SK-N-SH (cell line): ENCODE measurements around the gene BMI1. TPM values are rescaled to one million over a fixed set of nuclear protein-coding genes. Genes with fewer than 3 reads are reported as not detected.

ENCODE experiments used
- CTCF ChIA-PET: fragments of 300-600, 350-600 bp; formaldehyde crosslinking; extraction: SDS; loops from one replicate; lab custom pipeline; 2021; lab: Yijun Ruan, JAX
- POLR2A ChIA-PET: fragments of 350-600 bp; sonication (Branson Sonifier 250); formaldehyde crosslinking; extraction: SDS; loops from one replicate; lab custom pipeline; 2020; ENCODE audit warnings: antibody characterized with exemption, inconsistent platforms; lab: Yijun Ruan, JAX
- DNase-seq: peaks from one replicate; pipeline ENCODE4 v3.0.0; 2012
- H2AFZ ChIP-seq: fragments of 200-600 bp; sonication (generic); 2 replicates; pipeline ENCODE4 v1.8.1; 2016; ENCODE audit warnings: antibody characterized with exemption, mild to moderate bottlenecking, low read depth
- H3F3A ChIP-seq: fragments of 200-600 bp; sonication (generic); replicated peaks from 2 replicates; pipeline ENCODE3; 2016; ENCODE audit warnings: antibody characterized with exemption, mild to moderate bottlenecking; ENCODE audit not compliant: insufficient read depth
- H3K27ac ChIP-seq, 2 experiments: fragments of 200-500 bp in 1 of 2; fragments of 200-600 bp in 1 of 2; sonication (Bioruptor generic) in 1 of 2; sonication (generic), shearing (Covaris generic) in 1 of 2; 2 replicates each; pipeline versions ENCODE4 v1.5.1 to v1.6.1; 2014 to 2016; ENCODE audit warnings: low read depth in 2 of 2, inconsistent platforms in 1 of 2, low read length in 1 of 2, mild to moderate bottlenecking in 1 of 2, mixed read lengths in 1 of 2
- H3K27me3 ChIP-seq: fragments of 200-600 bp; sonication (generic), shearing (Covaris generic); 2 replicates; pipeline ENCODE4 v1.6.1; 2016; ENCODE audit warnings: mixed run types; ENCODE audit not compliant: insufficient read depth
- H3K36me3 ChIP-seq, 2 experiments: fragments of 200-500 bp in 1 of 2; fragments of 200-600 bp in 1 of 2; sonication (Bioruptor generic) in 1 of 2; sonication (generic) in 1 of 2; replicated peaks in 1 of 2; 2 replicates each; pipeline versions ENCODE3 to v1.5.1; 2014 to 2016; ENCODE audit warnings: low read length in 1 of 2, mild to moderate bottlenecking in 1 of 2; ENCODE audit not compliant: insufficient read depth in 2 of 2, control insufficient read depth in 1 of 2
- H3K4me1 ChIP-seq, 2 experiments: fragments of 200-500 bp in 1 of 2; fragments of 200-600 bp in 1 of 2; sonication (Bioruptor generic) in 1 of 2; sonication (generic), shearing (Covaris generic) in 1 of 2; 2 replicates each; pipeline versions ENCODE4 v1.5.1 to v1.6.1; 2014 to 2016; ENCODE audit warnings: low read depth in 1 of 2, low read length in 1 of 2, mixed run types in 1 of 2; ENCODE audit not compliant: insufficient read depth in 2 of 2, control insufficient read depth in 1 of 2
- H3K4me2 ChIP-seq: fragments of 200-600 bp; sonication (generic), shearing (Covaris generic); 2 replicates; pipeline ENCODE4 v1.6.1; 2017; ENCODE audit warnings: mixed run types
- H3K4me3 ChIP-seq, 2 experiments: fragments of 200-500 bp in 1 of 2; fragments of 200-600 bp in 1 of 2; sonication (Bioruptor generic) in 1 of 2; sonication (generic), shearing (Covaris generic) in 1 of 2; 2 replicates each; pipeline versions ENCODE4 v1.5.1 to v1.8.1; 2014 to 2016; ENCODE audit warnings: low read depth in 2 of 2, inconsistent platforms in 1 of 2, low read length in 1 of 2, mild to moderate bottlenecking in 1 of 2, mixed read lengths in 1 of 2, moderate library complexity in 1 of 2
- H3K79me2 ChIP-seq: fragments of 200-600 bp; sonication (generic); 2 replicates; pipeline ENCODE4 v1.8.1; 2017; ENCODE audit warnings: mild to moderate bottlenecking; ENCODE audit not compliant: insufficient read depth
- H3K9ac ChIP-seq: fragments of 200-600 bp; sonication (generic); 2 replicates; pipeline ENCODE4 v1.6.1; 2017; ENCODE audit warnings: mixed run types
- H3K9me2 ChIP-seq: fragments of 200-600 bp; sonication (generic); 2 replicates; pipeline ENCODE4 v1.6.1; 2017; ENCODE audit warnings: mixed run types
- H3K9me3 ChIP-seq: fragments of 200-600 bp; sonication (generic); 2 replicates; pipeline ENCODE4 v1.6.1; 2017; ENCODE audit warnings: mixed run types, mild to moderate bottlenecking, moderate library complexity
- H4K20me1 ChIP-seq: fragments of 200-600 bp; sonication (generic); 2 replicates; pipeline ENCODE4 v1.6.1; 2017; ENCODE audit warnings: mild to moderate bottlenecking, mixed run types; ENCODE audit not compliant: insufficient read depth
- ELF1 ChIP-seq: IDR thresholded peaks from 2 replicates; pipeline ENCODE4 v1.4.0; 2012
- FOSL2 ChIP-seq: IDR thresholded peaks from 2 replicates; pipeline ENCODE4 v1.4.0; 2012; ENCODE audit warnings: low read depth, mild to moderate bottlenecking, moderate library complexity, borderline replicate concordance
- GATA2 ChIP-seq: sonication (generic); formaldehyde crosslinking; IDR thresholded peaks from 2 replicates; pipeline ENCODE4 v1.5.0; 2020; ENCODE audit warnings: mild to moderate bottlenecking, missing genetic modification reagents
- JUND ChIP-seq: IDR thresholded peaks from 2 replicates; pipeline ENCODE4 v1.4.0; 2012
- NRF1 ChIP-seq: IDR thresholded peaks from 2 replicates; pipeline ENCODE4 v1.6.1; 2012; ENCODE audit warnings: low read depth, mild to moderate bottlenecking, low read length
- POLR2AphosphoS5 ChIP-seq: IDR thresholded peaks from 2 replicates; pipeline ENCODE4 v1.6.1; 2012; ENCODE audit warnings: low read depth, low read length
- RAD21 ChIP-seq: IDR thresholded peaks from 2 replicates; pipeline ENCODE4 v1.6.1; 2012; ENCODE audit warnings: mild to moderate bottlenecking, low read length
- RFX5 ChIP-seq: IDR thresholded peaks from 2 replicates; pipeline ENCODE4 v1.6.1; 2012; ENCODE audit warnings: mild to moderate bottlenecking, improper control_type of control experiment, low read length
- RXRA ChIP-seq: IDR thresholded peaks from 2 replicates; pipeline ENCODE4 v1.4.0; 2012; ENCODE audit warnings: low read depth, mild to moderate bottlenecking, borderline replicate concordance
- USF1 ChIP-seq: IDR thresholded peaks from 2 replicates; pipeline ENCODE4 v1.4.0; 2012; ENCODE audit warnings: low read depth, borderline replicate concordance
- USF2 ChIP-seq: fragments of 150-350 bp; IDR thresholded peaks from 2 replicates; pipeline ENCODE4 v1.6.1; 2017; ENCODE audit warnings: antibody characterized with exemption, low read length, low read depth, borderline replicate concordance
- YY1 ChIP-seq: IDR thresholded peaks from 2 replicates; pipeline ENCODE4 v1.4.0; 2012; ENCODE audit warnings: low read depth, mild to moderate bottlenecking
- WGBS: methylation state at CpG from one replicate; pipeline ENCODE4 v1.1.6; 2017; ENCODE audit warnings: low lambda C conversion rate; 5-methylcytosine and 5-hydroxymethylcytosine counted together
- polyA plus RNA-seq, 3 experiments: library from polyadenylated mRNA; depleted of rRNA; stranded (reverse); fragments of >200 nt; gene quantifications; 2 replicates each; pipeline ENCODE4 v1.2.3, GENCODE V29; 2012
- TF ChIP-seq, protein P1 (sequence below): IDR thresholded peaks from 2 replicates; pipeline ENCODE4; 2012
- TF ChIP-seq, protein P2 (sequence below): IDR thresholded peaks from 2 replicates; pipeline ENCODE4 v1.4.0; 2012; ENCODE audit warnings: low read depth

BMI1 gene
- polyA plus RNA-seq, 1 of the 3 experiments (the other 2 are of a cell fraction) = 15.5 TPM

- Histone ChIP-seq H3K4me2 (peak overlapping the region; percentile 91; the same call in 1 of the 2 replicates), H3K79me2 (peaks cover 26% of the 10 kb centered on the region), H3K9me3 (no peaks in the 10 kb centered on the region), H4K20me1 (no peaks in the 10 kb centered on the region), H3K27me3 (no peaks in the 10 kb centered on the region), H3K36me3 (peaks cover 5 to 8% of the 10 kb centered on the region in 2 experiments), H3K4me3 (peak overlapping the region in 1 of 2 experiments; percentile 93; a peak in 1 of 4 replicates), H3K9ac (no peak overlapping the region), H3K27ac (no peak overlapping the region), H3K9me2 (no peaks in the 10 kb centered on the region), H3F3A (peaks cover 22% of the 10 kb centered on the region), H3K4me1 (peaks cover 4 to 14% of the 10 kb centered on the region in 2 experiments; a peak in 3 of 4 replicates)
- ChIA-PET POLR2A (interaction anchor here (2.2 kb wide), 1 partner anchor 86 kb away, joined by 38 read pairs; no protein-coding TSS in a partner anchor), CTCF (interaction anchor here (0.7 kb wide), 1 partner anchor 321 kb away, joined by 3 read pairs; no protein-coding TSS in a partner anchor)
- DNase-seq = no peak
- TF ChIP-seq USF2 (no peak), YY1 (no peak), RAD21 (no peak), GATA2 (no peak), FOSL2 (no peak), ELF1 (no peak), POLR2AphosphoS5 (no peak), RXRA (no peak), JUND (no peak), USF1 (no peak), NRF1 (no peak), RFX5 (no peak)
- TF ChIP-seq, protein P1, sequence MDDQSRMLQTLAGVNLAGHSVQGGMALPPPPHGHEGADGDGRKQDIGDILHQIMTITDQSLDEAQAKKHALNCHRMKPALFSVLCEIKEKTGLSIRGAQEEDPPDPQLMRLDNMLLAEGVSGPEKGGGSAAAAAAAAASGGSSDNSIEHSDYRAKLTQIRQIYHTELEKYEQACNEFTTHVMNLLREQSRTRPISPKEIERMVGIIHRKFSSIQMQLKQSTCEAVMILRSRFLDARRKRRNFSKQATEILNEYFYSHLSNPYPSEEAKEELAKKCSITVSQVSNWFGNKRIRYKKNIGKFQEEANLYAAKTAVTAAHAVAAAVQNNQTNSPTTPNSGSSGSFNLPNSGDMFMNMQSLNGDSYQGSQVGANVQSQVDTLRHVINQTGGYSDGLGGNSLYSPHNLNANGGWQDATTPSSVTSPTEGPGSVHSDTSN = no peak
- TF ChIP-seq, protein P2, sequence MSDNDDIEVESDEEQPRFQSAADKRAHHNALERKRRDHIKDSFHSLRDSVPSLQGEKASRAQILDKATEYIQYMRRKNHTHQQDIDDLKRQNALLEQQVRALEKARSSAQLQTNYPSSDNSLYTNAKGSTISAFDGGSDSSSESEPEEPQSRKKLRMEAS = no peak
- TF ChIP-seq, all 33 proteins: peak for 0
- WGBS = 66% methylated on average over 2 of the region's 2 CpGs
- no peak overlapping the region for H2AFZ ChIP-seq
Measured at GRCh38 chr10:22314852-22315251, 6.0 kb upstream of the BMI1 start.
